Effector memory CD8-positive, alpha-beta T cell (primary cell): ENCODE data around the gene SPAG9.
"Not testable (repeated sequence)": the region's sequence is repeated elsewhere in the genome, so short reads cannot be mapped to it uniquely, and the experiment has no call there.

Experiments
- ATAC-seq: fragments of 150-1000 bp; cut with Tn5 transposase; replicated peaks from 2 replicates; pipeline ENCODE4 v1.10.0; 2021; ENCODE audit warnings: mild to moderate bottlenecking, moderate library complexity
- DNase-seq, 3 experiments: peaks; one replicate each; pipeline ENCODE4 v3.0.0; 2021
- H3K27ac Mint-ChIP-seq, 2 donors: one replicate each; pipeline ENCODE4 v1.8.0; 2022; ENCODE audit warnings: mild to moderate bottlenecking in 2 of 2, mixed read lengths in 2 of 2, moderate library complexity in 2 of 2
- H3K27me3 Mint-ChIP-seq, 2 donors: one replicate each; pipeline ENCODE4 v1.8.0; 2022; ENCODE audit warnings: mixed read lengths in 2 of 2
- H3K36me3 Mint-ChIP-seq: one replicate; pipeline ENCODE4 v1.8.0; 2022; ENCODE audit warnings: mild to moderate bottlenecking, moderate library complexity, mixed read lengths; ENCODE audit not compliant: insufficient read depth
- H3K4me1 Mint-ChIP-seq, 2 donors: one replicate each; pipeline ENCODE4 v1.8.0; 2022; ENCODE audit warnings: low read depth in 2 of 2, mixed read lengths in 2 of 2
- H3K4me3 Mint-ChIP-seq, 2 donors: one replicate each; pipeline ENCODE4 v1.8.0; 2022; ENCODE audit warnings: mild to moderate bottlenecking in 2 of 2, mixed read lengths in 2 of 2, moderate library complexity in 2 of 2
- H3K9me3 Mint-ChIP-seq, 2 donors: one replicate each; pipeline ENCODE4 v1.8.0; 2022; ENCODE audit warnings: mixed read lengths in 2 of 2

SPAG9 gene

DNA sequence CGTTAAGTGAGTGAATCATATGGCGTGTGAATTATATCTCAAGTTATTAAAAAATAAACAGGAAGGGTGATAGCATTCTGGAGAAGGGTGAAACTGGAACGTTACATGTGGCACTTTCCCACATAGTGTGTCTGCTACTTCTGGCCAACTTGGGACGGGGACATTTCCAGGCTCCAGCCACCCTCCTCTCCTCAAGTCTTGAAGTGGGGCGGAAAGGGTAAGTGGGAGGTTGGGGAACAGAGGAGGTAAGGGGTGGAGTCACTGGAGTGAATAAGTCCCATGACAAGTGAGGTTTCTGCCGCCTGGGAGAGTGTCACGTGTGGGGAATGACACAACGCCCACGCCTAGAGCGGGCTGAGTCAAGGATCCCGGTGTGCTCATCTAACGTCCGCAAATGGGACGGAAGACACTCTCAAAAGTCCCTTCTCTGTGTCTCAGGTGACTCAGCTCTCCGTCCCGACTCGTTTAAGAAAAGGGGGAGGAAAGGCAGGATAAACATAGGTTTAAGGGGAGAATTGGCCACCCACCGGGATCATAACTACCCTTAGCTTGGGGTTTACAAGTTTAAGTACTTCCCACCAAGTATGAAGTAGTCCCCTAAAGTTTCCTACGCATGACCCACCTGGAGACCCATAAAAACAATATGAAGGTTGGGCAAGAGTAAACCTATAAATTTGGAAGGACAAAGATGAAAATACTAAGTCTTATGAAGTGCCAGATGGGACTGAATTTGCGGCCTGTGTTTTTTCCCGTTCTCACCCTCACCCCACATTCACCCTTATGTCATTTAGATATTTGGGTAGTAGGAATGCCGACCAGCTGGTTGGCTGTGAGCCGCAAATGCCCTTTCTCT is 1.2 kb upstream of the SPAG9 start:
- no peaks in the 10 kb centered on the region for H3K9me3 Mint-ChIP-seq
- H3K36me3 Mint-ChIP-seq, result peaks cover 15% of the 10 kb centered on the region
- no peaks in the 10 kb centered on the region for H3K27me3 Mint-ChIP-seq
- ATAC-seq (no peak), DNase-seq (peak; percentile 14 to 21 (median 14))
- peak overlapping the region; percentile 97 to 98 for H3K27ac Mint-ChIP-seq
- H3K4me1 Mint-ChIP-seq, result peaks cover 25 to 46% of the 10 kb centered on the region in 2 donors
- H3K4me3 Mint-ChIP-seq, result peak overlapping the region; percentile 91 to 96

- H3K4me1 Mint-ChIP-seq, result peaks cover 30 to 52% of the 10 kb centered on the region in 2 donors
Observed at GRCh38 chr17:51120357-51120738, 320 bp downstream of the SPAG9 start.

DNA sequence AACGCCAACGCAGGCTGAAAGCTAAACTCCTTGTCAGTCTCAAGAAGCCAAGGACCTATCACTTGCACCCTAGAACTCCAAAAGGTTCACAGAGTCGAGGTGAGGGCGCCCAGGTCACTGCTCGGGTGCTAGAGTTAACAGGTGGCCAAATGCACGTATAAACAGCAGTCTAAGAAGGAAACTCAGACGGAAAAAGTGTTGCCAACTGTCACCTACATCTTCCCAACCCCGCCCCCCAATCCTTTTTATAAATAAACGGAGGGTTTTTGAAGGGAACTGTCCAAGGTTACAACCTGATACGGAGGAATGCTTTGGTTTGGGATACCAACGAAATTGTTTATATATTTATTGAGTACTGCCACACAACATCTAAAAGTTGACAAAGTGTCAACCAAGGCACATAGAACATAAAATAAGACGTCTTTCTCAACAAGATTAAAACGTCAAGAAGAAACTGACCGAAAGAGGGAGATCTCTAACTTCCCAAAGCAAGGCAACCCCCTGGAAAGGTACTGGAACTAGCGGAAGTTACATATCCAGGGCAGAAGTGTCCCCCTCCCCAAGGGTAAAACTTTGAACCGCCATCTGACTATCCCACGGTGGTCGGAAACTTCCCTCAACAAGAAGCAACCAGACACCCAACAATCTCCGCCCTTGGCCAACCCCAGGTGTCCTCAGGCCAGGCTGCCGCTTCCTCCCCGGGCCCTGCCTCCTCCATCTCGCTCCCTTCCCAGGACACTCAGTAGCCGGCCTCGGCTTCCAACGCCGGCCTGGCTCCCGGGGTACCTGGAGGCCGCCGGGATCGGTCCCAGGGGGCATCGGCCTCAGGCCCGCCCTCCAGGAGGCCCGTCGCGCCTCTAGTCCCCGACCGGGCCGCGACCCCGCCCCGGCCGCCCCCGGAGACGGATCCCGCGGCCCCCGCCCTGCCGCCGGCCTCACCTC is 982 bp downstream of the SPAG9 start:
- peaks cover 34 to 59% of the 10 kb centered on the region in 2 donors for H3K4me1 Mint-ChIP-seq
- H3K4me3 Mint-ChIP-seq, result peak overlapping the region; percentile 91 to 96
- H3K36me3 Mint-ChIP-seq, result peaks cover 20% of the 10 kb centered on the region
- peak overlapping the region; percentile 97 to 98 for H3K27ac Mint-ChIP-seq
- ATAC-seq (peak; percentile 24), DNase-seq (peak; percentile 13 to 27 (median 15))
- no peaks in the 10 kb centered on the region for H3K9me3 Mint-ChIP-seq
- H3K27me3 Mint-ChIP-seq, result no peaks in the 10 kb centered on the region

More at GRCh38 chr17:51120357-51120738, 320 bp downstream of the SPAG9 start:
- peak in 1 of 3 experiments; percentile 34 for DNase-seq
- Mint-ChIP-seq H3K36me3 (peaks cover 18% of the 10 kb centered on the region), H3K9me3 (no peaks in the 10 kb centered on the region), H3K27ac (peak overlapping the region; percentile 97 to 98), H3K27me3 (no peaks in the 10 kb centered on the region), H3K4me3 (peak overlapping the region; percentile 91 to 96)
- ATAC-seq, result peak; percentile 48

DNA sequence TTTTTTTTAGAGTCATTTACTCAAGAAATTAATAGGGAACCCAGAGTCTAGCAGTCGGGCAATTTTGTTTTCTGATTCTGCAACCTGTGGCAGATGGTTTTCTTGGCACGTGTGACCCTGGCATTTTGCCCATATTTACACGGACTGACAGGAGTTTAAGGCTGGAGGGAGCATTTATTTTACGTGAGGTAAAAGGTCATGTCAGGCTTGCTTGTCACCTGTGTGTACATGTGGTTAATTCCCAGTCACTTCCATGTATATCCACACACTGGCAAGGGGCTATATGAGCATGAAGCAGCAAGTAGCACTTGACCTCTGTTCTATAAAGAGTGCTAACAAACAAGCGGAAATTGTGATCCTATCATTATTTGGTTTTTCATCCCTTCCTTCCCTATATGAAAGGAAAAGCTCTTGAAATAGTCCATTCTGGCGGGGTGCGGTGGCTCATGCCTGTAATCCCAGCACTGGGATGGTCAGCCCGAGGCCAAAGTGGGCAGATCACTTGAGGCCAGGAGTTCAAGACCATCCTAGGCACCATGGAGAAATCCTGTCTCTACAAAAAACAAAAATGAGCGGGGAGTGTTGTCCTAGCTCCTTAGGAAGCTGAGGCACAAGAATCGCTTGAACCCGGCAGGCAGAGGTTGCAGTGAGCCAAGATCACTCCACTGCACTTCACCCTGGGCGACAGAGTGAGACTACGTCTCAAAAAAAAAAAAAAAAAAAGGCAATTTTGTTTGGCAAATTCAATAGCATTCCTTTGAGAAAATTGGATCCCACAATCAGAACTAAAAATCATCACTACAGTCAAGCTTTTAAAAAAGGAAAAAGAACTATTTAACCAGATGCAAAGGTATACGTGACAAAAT is 2.1 kb downstream of the SPAG9 start:
- Mint-ChIP-seq H3K27me3 (no peaks in the 10 kb centered on the region), H3K9me3 (no peaks in the 10 kb centered on the region), H3K4me1 (peaks cover 34 to 60% of the 10 kb centered on the region in 2 donors), H3K36me3 (peaks cover 21% of the 10 kb centered on the region), H3K27ac (peak overlapping the region; percentile 97 to 98), H3K4me3 (peak overlapping the region; percentile 91 to 96)
- no peak for ATAC-seq
- no peak for DNase-seq

GRCh38 chr17:51115179-51115578 is 5.5 kb downstream of the SPAG9 start:
- peaks cover 23 to 49% of the 10 kb centered on the region in 2 donors for H3K4me1 Mint-ChIP-seq
- ATAC-seq (no peak), DNase-seq (no peak)
- H3K27me3 Mint-ChIP-seq, result no peaks in the 10 kb centered on the region
- H3K36me3 Mint-ChIP-seq, result peaks cover 16% of the 10 kb centered on the region
- H3K4me3 Mint-ChIP-seq, result no peak overlapping the region
- no peaks in the 10 kb centered on the region for H3K9me3 Mint-ChIP-seq
- peak overlapping the region in 1 of 2 donors; percentile 71 for H3K27ac Mint-ChIP-seq

GRCh38 chr17:51112303-51113222 is 8.1 kb downstream of the SPAG9 start:
- not testable (repeated sequence) for H3K9me3 Mint-ChIP-seq, ATAC-seq, H3K27me3 Mint-ChIP-seq, DNase-seq, H3K4me3 Mint-ChIP-seq
- H3K27ac Mint-ChIP-seq, result peak overlapping the region in 1 of 2 donors; percentile 84
- peaks cover 15% of the 10 kb centered on the region for H3K36me3 Mint-ChIP-seq
- peaks cover 12 to 26% of the 10 kb centered on the region in 2 donors for H3K4me1 Mint-ChIP-seq

DNA sequence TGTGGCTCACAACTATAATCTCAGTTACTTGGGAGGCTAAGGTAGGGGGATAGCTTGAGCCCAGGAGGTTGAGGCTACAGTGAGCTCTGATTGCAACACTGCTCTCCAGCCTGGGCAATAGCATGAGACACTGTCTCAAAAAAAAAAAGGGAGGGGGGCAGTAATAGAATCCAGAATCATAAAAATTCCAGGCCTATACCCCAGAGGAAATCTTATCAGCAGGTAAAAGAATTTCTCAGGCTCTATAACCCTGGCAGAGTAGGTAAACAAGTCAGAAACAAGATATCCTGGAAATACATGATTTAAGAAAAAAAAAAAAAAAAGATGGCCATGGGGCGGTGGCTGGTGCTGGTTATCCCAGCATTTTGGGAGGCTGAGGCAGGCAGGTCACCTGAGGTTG is 12.9 kb downstream of the SPAG9 start:
- Mint-ChIP-seq H3K4me1 (peaks cover 10 to 25% of the 10 kb centered on the region in 2 donors), H3K4me3 (no peak overlapping the region), H3K27me3 (no peaks in the 10 kb centered on the region), H3K27ac (no peak overlapping the region), H3K36me3 (peaks cover 5% of the 10 kb centered on the region), H3K9me3 (no peaks in the 10 kb centered on the region)
- DNase-seq (no peak), ATAC-seq (no peak)

- H3K27ac Mint-ChIP-seq, result peak overlapping the region; percentile 39 to 88
- peaks cover 10 to 22% of the 10 kb centered on the region in 2 donors for H3K4me1 Mint-ChIP-seq
- DNase-seq (no peak), ATAC-seq (no peak)
- H3K9me3 Mint-ChIP-seq, result no peaks in the 10 kb centered on the region
- no peak overlapping the region for H3K4me3 Mint-ChIP-seq
- no peaks in the 10 kb centered on the region for H3K27me3 Mint-ChIP-seq
- peaks cover 7% of the 10 kb centered on the region for H3K36me3 Mint-ChIP-seq
Observed at GRCh38 chr17:51103451-51103850, 17.2 kb downstream of the SPAG9 start.

- Mint-ChIP-seq H3K9me3 (no peaks in the 10 kb centered on the region), H3K27me3 (no peaks in the 10 kb centered on the region), H3K4me3 (no peak overlapping the region), H3K4me1 (peaks cover 11 to 24% of the 10 kb centered on the region in 2 donors), H3K36me3 (peaks cover 7% of the 10 kb centered on the region), H3K27ac (peak overlapping the region; percentile 39 to 88)
- no peak for ATAC-seq
- DNase-seq, result no peak
Observed at GRCh38 chr17:51103050-51103449, 17.6 kb downstream of the SPAG9 start.

GRCh38 chr17:51097708-51098446 is 22.8 kb downstream of the SPAG9 start:
- peaks cover 21 to 31% of the 10 kb centered on the region in 2 donors for H3K4me1 Mint-ChIP-seq
- no peak for ATAC-seq
- no peak overlapping the region for H3K4me3 Mint-ChIP-seq

DNA sequence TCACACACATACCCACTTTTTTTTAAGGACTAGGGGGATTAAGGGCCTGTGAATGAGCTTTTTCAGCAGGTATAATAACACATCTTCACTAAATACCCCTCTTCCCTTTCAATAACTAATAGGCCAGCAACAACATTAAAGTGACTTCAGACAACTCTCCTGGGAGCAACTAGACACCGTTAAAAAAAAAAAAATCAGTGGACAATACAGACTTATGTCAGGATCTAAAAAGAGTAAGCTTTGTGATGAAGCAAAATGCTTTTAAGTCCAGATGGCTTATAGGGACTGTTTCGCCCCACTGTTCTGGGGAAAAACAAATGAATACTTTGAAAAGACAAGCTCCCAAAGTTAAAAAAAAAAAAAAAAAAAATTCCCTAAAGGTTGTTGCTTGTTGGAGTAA is 29.0 kb downstream of the SPAG9 start:
- H3K9me3 Mint-ChIP-seq, result no peaks in the 10 kb centered on the region
- no peak overlapping the region for H3K4me3 Mint-ChIP-seq
- no peaks in the 10 kb centered on the region for H3K27me3 Mint-ChIP-seq
- ATAC-seq (no peak), DNase-seq (no peak)
- H3K4me1 Mint-ChIP-seq, result peaks cover 17 to 29% of the 10 kb centered on the region in 2 donors
- peaks cover 20% of the 10 kb centered on the region for H3K36me3 Mint-ChIP-seq
- H3K27ac Mint-ChIP-seq, result no peak overlapping the region

More at GRCh38 chr17:51097708-51098446, 22.8 kb downstream of the SPAG9 start:
- H3K27ac Mint-ChIP-seq, result no peak overlapping the region
- no peak for DNase-seq
- no peaks in the 10 kb centered on the region for H3K27me3 Mint-ChIP-seq
- H3K9me3 Mint-ChIP-seq, result no peaks in the 10 kb centered on the region
- peaks cover 16% of the 10 kb centered on the region for H3K36me3 Mint-ChIP-seq
